Activated CD4-positive, alpha-beta T cell treated with anti-CD3 and anti-CD28 coated beads, Interleukin-2, Interleukin-4, amounts not matched to agents 100 ng/mL and 50 ng/mL, durations not matched to agents 16 hours and 8 hours (primary cell): ENCODE results near the gene RNF4.
"Not testable (repeated sequence)": the region's sequence is repeated elsewhere in the genome, so short reads cannot be mapped to it uniquely, and the experiment has no call there.

Source experiments
- DNase-seq: peaks from one replicate; pipeline ENCODE4 v3.0.0-alpha.2; 2020; ENCODE audit warnings: low spot score

Gene RNF4

DNA sequence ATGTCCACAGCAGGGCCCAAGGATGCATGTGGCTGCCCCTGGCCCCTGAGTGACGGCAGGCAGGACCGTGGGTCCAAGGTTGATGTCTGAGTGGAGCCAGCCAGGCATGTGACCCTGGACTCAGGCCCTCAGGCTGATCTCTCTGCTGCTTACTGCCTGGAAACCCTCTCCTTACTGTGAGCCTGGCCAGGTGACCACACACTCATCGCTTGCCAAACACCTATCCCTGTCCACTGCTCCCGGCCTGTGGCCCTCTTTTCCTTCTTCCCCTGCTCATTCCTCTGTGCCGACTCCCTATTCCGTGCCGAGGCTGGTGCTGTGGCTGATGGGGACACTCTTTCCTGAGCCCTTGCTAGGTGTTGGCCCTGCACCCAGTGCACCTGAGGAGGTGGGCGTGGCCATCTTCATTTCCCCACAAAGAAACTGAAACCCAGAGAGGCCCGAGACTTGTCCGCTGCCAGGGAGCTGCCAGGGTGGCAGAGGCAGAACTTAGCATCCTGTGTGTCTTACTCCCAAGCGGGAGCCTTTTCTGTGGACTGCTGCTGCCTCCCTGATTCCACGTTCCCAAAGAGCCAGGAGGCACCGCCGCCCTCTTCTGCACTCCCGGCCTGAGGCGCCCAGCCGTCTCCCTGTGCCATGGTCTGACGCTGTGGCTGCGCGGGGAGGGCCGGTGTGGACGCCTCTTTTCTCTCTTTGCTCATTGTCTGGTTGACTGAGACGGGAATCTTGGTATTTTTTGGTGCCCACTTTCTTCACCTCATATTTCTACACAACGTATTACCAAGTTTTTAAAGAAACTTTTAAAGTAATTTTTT is 11.2 kb upstream of the RNF4 start:
- DNase-seq, result no peak

DNA sequence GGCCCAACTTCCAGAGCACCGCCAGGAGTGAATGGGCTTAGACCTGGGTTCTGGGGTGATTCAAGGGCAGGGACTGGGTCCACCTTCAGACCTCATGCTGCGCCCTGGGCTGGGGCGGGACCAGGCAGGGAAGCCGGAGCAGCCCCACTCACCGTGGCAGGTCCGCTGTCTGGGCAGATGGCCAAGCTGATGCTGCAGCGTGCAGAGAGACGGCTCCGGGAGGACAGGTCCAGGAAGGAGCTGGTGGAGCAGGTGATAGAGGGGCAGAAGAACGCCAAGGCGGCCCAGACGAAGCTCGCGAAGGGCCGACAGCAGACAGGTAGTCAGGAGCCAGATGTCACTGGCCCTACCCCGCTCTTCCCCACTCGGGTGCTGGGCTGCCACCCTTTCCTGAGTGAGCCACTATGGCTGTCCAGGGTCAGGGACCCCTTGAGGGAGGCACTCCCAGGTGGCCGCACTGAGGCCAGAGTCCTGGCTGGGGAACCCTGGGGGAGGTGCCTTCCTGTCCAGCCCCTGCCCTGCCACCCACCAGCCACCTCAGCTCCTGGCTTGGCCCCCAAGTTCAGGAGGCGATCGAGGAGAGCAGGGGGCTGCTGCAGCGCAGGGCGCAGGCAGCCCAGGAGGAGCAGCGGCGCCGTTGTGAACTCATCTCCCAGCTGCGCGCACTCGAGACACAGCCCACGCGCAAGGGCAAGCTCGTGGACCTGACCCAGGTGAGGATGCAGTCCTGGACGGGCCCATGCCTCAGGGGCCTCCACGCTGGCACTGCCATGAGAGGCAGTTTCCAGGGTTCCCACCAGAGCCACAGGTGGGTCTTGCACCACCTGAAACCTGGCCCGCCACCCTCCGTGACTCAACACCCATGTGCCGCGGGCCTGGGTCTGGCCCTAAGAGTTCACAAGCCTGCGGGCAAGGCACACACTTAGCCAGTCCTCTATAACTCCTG is 10.1 kb upstream of the RNF4 start:
- no peak for DNase-seq

DNA sequence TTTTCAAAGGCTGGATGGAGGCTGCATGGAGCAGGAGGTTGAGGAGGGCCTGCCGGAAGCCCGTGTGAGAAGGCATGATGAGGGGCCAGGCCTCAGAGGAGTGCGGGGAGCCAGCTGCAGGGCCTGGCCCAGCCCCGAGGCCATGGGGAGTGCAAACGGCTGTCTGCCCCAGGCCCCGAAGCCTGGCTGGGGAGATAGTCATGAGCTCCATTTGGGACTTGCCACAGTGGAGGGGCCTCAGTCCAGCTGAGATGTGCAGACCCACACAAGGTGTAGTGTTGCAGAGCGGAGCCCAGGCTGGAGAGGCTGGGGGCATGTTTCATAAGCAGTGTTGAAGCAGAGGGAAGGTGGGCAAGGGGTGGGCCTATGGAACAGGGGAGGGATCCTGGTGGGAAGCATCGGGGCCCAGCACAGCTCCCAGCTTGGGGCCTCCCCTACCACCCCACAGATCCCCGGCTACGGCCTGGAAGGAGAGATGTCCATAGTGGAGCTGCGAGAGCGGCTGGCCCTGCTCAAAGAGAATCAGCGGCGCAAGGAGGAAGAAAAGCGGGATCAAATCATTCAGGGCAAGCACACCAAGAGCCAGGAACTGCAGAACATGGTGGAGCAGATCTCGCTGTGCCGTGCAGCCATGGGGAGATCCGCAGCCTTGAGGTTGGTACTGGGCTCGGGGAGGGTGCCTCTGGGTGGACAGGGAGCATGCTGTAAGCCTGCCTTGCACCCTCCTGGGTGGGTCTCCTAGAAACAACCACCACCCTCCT is 9.1 kb upstream of the RNF4 start:
- no peak for DNase-seq

DNA sequence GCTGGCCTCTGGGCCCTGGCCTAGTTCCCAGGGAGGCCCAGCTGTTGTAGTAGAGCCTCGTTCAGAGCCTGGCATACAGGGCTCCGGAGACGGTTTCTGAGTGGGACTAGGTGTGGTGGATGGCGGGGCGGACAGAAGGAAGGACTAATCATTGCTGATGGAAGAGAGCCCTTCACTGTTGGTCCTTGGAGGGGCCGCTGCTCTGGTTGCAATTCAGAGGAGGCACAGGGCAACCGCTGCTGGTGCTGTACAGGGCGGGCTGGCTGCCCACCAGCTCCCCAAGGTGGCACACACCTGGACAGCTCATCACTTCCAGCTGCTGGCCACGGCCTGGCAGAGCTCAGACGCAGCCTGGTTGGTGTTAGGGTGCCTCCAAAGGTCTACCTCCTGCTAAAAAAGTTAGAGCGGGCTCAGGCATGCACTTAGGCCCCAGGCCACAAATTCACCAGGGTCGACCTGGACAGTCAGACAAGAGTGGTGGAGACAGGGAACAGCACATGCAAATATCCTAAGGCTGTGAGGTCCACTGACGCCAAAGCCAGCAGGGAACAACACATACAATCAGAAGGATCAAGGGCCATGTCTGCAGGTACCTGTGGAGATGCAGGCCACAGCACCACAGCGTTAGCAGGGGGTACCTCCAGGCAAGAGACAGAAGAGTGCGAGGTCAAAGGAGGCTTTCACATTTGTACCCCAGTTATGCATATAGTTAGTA is 7.5 kb upstream of the RNF4 start:
- no peak for DNase-seq

DNA sequence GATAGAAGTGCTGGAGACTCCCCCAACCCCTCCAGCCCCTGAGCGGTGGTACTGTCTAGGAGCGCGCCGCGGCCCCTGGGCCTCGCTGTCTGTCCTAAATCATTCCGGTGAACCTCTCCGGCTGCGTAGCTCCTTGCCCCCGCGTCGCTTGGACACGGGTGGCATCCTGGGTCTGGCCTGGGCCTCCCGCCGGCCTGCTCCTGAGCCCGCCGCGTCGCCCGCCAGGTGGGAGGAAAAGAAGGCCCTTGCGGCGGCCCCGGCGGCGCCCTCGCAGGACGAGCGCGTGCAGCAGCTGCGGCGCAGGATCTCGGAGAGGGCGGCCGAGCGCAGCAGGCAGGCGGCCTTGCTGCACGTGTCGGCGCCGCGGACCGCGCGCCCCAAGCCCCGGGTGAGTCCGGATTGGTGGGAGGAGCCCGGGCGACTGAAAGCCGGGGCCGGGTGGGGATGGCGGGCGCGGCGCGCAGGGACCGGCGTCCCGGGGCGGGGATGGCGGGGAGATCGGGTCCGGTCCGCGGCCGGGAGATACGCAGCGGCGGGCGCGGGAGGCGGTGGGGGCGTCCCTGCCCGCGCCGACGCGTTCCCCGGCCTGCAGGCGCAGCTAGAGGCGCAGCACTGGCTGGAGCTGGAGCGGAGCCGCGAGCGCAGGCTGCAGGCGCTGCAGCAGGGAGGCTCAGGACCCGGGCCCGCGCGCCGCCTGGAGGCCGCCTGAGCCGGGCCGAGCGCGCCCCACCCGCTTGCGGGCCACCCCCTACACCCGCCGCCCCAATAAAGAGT is 6.5 kb upstream of the RNF4 start:
- DNase-seq, result peak; percentile 58

DNA sequence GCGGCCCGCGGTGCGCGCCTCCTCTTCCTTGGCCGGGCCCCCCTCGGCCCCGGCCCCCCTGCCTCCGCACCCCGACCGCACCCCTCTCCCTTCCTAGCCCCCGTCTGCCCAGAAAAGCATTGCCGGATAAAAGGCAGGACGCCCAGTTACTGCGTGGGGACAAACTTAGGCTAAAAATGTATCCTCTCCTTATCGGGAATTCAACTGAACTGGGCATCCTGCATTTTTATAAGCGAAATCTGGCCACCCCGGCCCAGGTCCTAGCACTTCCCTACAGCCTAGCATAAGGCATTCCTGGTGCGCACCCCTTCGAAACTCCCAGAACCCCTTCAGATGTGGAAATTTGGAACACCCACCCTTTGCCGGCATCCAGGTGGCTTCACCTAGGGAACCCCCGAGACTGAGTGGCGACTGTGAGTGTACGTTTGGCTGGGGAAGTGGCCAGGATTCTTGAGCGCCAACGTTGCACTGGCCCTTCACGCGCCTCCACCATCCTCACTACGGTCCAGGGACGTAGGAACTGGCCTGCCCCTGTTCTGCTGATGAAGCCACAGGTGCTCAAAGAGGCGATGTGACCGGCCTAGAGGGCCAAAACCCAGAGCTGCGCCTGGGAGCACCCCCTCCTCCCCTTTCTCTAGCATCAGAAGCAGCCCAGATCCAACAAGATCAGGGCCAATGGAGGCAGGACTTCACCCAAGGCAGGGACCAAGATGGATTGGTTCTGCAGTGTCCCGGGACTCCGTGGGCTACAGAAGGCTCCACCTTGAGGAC is 5.7 kb upstream of the RNF4 start:
- no peak for DNase-seq

DNA sequence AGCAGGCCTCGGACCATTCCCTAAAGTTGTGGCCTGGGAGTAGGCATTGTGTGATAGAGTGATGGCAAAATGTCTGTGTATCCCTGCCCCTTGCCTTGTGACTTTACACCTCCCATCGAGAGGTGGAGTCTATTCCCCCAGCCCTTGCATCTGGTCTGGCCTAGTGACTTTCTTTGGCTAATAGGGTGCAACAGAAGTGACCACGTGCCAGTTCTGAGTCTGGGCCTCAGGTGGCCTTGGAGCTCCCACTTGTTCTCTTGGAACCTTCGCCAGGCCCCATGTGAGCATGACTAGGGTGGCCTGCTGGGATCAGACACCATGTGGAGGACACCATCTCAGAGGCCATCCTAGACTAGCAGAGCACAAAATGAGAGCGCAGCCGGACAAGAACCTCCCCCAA is 3.9 kb upstream of the RNF4 start:
- no peak for DNase-seq

DNA sequence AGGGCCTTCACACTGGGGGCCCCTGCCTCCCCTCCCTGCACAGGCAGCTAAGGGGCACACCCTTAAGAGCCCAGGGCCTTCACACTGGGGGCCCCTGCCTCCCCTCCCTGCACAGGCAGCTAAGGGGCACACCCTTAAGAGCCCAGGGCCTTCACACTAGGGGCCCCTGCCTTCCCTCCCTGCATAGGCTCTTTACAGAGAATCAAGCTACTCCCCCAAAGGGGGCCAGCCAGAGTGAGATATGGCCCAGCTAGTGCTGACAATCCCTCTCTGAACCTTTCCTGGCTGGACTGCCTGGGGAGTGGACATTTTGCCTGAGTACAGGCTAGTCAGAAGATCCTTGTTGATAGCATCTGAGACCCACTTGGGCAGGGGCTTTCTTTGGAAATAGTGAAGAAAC is 3.4 kb upstream of the RNF4 start:
- not testable (repeated sequence) for DNase-seq

DNA sequence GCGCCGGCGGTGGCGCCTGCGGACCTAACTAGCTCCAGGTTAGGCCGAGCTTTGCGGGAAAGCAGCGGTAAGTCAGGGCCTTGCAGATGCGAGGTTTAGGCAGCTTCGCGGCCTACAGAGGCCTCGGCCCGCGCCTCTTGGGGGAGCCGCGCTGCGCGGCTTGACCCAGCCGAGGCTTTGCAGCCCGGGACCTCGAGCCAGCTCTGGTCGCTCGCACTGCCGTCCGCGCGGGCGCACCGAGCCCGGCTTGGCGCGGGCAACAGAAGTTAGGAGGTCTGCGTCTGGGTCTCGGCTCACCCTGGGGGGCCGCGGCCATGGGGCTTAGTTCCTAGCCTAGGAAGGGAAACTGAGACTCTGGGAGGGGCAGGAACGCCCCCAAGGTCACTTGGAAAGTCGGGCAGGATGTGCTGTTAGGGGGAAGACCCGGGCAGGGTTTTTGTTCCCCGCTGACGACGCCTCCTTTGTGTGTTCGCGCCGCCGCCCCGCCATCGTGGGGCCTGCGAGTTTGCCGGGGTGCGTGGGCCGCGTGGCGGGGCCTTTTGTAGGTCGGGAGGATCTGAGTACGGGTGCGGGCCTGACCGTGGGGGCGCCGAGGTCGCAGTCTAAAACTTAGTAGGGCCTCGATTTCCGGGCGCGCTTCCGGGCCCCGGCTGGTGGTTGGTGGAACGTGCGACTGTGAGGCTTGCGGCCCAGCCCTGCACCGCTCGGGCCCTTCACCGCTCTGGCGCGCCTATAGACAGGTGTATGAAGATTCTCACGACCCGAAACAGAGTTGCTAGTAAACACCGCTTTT is 482 bp downstream of the RNF4 start:
- peak; percentile 72 for DNase-seq

DNA sequence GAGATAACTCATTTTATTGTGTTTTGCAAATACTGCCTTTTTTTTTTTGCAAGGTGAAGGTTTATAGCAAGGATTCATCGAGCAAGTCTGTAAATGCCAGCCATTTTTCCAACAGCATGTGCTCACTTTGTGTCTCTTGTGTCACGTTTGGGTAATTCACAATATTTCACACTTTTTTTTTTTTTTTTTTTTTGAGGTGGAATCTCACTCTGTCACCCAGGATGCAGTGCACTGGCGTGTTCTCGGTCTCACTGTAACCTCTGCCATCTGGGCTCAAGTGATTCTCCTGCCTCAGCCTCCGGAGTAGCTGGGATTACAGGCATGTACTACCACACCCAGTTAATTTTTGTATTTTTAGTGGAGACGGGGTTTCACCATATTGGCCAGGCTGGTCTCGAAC is 1.9 kb downstream of the RNF4 start:
- no peak for DNase-seq

DNA sequence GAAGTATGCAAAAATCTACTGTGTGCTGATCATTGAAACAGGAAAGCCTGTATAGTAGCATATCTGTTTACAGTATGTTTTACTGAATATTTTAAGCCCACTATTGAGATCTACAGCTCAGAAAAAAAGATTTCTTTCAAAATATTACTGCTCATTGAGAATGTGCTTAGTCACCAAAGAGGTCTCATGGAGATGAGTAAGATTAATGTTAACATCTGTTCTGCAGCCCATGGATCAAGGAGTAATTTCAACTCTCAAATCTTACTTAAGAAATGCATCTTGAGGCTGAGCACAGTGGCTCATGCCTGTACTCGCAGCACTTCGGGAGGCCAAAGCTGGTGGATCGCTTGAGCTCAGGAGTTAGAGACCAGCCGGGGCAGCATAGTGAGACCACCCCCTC is 3.3 kb downstream of the RNF4 start:
- no peak for DNase-seq

DNA sequence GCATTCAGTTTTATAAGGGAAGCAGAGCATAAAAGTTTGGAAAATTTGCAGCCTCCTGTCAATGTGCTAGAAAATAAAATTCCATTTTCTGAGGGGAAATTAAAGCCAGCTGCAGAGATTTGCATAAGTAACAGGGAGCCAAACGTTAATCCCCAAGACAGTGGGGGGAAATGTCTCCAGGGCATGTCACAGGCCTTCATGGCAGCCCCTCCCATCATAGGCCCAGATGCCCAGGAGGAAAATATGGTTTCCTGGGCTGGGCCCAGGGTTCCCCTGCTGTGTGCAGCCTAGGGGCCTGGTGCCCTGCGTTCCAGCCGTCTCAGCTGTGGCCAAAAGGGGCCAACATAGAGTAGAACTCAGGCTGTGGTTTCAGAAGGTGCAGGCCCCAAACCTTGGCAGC is 9.3 kb downstream of the RNF4 start:
- DNase-seq, result no peak

DNA sequence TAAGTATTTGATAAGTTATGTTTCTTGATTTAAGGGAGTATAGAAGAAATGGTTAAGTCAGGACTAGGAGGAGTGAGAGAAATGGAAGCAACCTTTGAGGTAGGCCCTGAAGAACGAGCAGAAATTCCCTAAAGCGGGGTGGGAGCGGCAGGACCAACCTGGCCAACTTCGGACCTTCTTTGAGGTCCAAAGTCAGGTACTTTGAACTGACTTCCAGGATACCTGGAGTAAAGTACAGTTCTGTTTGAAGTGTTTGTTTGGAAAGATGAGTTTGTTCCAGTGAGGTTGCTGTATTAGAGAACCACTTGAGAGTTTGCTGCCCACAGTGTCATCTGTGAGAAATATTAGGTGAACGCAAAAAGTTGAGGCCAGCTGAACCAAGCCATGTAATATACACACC is 11.7 kb downstream of the RNF4 start:
- DNase-seq, result no peak

DNA sequence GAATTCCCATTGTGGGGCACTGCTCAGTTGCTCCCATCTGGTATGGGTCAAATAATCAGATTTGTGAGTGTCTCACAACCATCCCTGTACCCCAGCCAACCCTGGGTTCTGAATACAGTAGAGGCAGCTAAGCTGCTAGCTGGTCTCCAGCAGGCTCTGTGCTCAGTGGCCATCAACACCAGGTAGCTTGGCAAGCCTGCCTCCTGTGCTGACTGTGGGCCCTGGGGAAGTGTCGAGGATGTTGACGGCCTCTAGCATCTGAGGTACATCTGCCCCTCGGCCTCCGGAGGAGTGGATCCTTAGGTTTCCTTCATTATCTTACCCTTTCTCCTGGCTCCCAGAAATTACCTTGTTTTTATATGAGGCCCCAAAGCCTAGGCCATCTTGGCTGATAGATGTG is 13.3 kb downstream of the RNF4 start:
- no peak for DNase-seq

DNA sequence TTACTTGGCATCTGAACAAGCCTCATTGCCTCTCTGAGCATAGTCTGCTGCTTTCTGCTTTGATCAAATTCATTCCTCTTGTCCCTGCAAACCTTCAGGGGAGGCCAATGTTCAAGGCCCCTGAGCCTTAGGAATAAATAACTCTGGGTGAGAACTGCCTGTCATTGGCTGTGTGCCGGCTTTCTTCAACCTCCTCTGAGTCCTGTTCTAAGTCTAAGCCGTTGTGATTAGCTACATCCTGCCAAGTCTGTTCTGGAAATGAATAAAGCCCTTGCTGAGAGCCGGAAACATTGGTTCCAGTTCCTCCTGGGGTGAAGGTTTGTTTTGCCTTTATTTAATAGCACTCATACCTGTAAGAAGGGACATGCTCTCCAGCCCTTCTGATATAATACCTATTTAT is 13.8 kb downstream of the RNF4 start:
- DNase-seq, result peak; percentile 74

DNA sequence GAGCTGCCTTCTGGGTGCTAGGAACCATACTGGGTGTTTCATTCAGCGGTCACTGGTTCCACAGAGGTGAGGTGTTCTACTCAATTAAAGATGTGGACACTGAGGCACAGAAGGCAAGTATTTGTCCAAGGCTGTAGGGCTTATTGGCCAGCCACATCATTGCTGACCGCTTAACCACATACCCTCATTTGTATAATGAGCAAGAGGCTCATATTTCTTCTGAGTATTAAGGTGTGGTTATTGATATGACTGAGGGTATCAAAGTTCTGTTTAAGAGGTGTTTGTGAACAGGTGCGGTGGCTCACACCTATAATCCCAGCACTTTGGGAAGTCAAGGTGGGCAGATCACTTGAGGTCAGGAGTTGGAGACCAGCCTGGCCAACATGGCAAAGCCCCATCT is 14.3 kb downstream of the RNF4 start:
- DNase-seq, result no peak

DNA sequence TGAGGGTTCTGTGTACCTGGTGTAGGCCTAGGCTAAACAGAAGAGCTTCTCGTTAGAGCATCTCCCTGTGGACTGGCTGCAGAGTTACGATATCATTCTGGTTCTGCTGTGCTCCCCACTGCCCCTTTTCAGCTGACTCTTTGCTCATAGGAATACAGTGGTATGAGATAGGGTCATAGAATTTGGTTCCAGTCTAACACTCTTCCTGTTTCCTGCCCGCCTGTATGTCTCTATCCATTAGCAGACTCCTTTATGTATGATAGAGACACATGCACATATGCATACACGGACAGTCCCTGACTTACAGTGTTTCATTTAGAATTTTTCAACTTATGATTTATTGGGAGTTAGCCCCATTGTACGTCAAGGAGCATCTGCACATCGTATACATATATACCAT is 15.3 kb downstream of the RNF4 start:
- no peak for DNase-seq

DNA sequence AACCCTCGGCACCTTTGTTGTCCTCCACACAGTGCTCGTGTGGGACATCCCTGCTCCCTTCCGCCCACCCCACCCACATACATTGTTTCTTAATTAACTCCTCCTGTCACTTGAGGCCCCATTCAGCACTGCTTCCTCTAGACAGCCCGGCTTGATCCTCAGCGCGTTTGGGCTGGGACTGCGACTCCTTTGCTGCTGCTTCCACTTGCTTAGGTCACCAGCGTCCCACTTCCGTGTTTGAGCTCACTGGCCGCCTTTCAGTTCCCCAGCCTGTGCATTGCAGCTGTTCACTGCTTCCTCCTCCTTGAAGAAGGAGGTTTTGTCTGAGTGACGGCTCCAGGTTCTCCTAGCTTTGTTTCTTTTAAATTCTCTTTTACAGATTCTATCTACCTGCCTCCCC is 16.1 kb downstream of the RNF4 start:
- DNase-seq, result peak; percentile 58

DNA sequence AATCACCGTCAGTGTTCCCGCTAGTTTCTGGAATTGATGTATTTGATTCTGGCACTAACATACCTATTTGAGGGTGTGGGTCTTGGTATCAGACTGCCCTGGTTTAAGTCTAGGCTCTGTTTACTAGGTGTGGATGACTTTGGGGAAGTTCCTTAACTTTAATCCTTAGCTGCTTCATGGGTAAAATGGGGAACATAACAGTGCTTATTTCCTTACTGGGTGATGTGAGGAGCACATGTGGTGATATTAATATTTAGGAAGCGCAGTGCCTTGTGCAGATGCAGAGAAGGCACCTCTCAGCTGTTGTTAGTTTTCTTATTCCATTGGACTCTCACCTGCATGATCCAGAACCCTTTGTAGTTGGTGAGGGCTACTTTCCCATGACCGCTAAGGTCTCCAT is 17.1 kb downstream of the RNF4 start:
- no peak for DNase-seq

DNA sequence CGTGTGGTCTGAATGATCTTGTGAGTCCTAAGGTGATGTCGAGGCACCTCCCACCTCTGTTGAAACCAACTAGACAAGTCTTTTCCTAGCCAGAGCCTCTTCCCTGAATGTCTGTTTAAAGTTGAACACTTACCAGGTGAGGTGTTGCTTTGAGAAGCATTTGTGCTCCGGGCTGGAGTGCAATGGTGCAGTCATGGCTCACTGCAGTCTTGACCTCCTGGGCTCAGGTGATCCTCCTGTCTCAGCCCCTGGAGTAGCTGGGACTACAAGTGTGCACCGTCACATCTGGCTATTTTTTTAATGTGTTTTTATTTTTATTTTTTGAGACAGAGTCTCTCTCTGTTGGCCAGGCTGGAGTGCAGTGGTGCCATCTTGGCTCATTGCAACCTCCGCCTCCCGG is 18.1 kb downstream of the RNF4 start:
- DNase-seq, result no peak
